Measurements from ENCODE around the gene OPN5. TPM values are rescaled to one million over a fixed set of nuclear protein-coding genes. Genes with fewer than 3 reads are reported as not detected.

The OPN5 gene
- total RNA-seq, 2 experiments from 2014 or later = not detected

DNA sequence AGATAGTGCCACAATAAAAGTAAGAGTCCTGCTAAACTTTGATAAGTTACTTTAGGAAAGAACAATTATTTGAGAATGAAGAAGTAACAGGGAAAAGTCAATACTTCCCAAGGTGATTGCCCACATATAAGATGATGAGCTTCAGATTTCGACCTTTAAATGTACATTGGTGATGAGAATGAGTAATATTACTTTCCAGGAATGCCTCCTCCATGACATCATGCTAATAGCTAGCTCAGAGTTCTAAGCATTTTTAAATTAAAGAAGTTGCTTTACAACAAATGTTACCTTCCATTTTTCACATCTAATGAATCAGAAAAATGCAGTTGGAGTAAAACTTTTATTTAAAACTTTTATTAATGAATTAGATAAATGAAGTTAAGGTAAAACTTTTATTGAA is 22.5 kb upstream of the OPN5 start:
- Mint-ChIP-seq H3K9me3 (ENCODE audit: low read depth) (peaks cover 2% of the 10 kb centered on the region), H3K27ac (no peak overlapping the region), H3K4me3 (no peak overlapping the region), H3K27me3 (peaks cover 13% of the 10 kb centered on the region), H3K4me1 (no peaks in the 10 kb centered on the region), H3K36me3 (ENCODE audit: low read depth) (no peaks in the 10 kb centered on the region)
- intact Hi-C loops (cut with DNase I, micrococcal nuclease) = no loop called here
- DNase-seq (no peak), ATAC-seq (no peak)
- CTCF ChIA-PET = interaction anchor here (0.7 to 1.7 kb wide), 2 partner anchors 19 to 106 kb away, joined by 3 read pairs; no protein-coding TSS in a partner anchor
- POLR2A ChIA-PET = no interaction called here

DNA sequence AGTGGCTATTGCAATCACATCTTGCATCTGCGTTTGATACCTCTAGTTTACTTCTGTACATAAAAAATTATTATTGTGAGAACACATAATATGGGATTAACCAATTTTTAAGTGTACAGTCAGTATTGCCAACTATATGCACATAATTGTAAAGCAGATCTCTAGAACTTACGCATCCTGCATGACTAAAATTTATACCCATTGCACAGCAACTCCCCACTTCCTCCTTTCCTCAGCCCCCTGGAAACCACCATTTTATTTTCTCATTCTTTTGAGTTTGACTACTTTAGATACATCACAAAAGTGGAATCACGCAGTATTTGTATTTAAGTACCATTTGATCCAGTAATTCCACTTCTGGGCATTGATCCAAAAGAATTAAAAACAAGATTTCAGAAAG is 19.3 kb upstream of the OPN5 start:
- DNase-seq (no peak), ATAC-seq (no peak)
- POLR2A ChIA-PET = no interaction called here
- Mint-ChIP-seq H3K36me3 (ENCODE audit: low read depth) (no peaks in the 10 kb centered on the region), H3K4me1 (no peaks in the 10 kb centered on the region), H3K9me3 (ENCODE audit: low read depth) (peaks cover 3% of the 10 kb centered on the region), H3K27me3 (peaks cover 13% of the 10 kb centered on the region), H3K4me3 (no peak overlapping the region), H3K27ac (no peak overlapping the region)
- intact Hi-C loops (cut with DNase I, micrococcal nuclease) = no loop called here
- CTCF ChIA-PET = no interaction called here

DNA sequence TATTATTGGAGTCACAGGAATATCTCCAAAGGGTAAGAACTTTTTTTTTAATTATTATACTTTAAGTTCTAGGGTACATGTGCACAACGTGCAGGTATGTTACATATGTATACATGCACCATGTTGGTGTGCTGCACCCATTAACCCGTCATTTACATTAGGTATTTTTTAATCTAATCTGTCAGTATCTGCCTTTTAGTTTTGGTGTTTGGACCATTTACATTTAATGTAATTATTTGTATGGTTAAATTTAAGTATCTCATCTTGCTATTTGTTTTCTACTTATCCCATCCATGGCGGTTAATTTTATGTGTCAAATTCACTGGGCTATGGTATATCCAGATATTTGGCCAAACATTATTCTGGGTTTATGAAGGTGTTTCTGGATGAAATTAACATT is 15.4 kb upstream of the OPN5 start:
- ChIA-PET CTCF (interaction anchor here (1.4 kb wide), 1 partner anchor 14 kb away, joined by 3 read pairs; no protein-coding TSS in a partner anchor), POLR2A (no interaction called here)
- Mint-ChIP-seq H3K9me3 (ENCODE audit: low read depth) (peaks cover 3% of the 10 kb centered on the region), H3K27me3 (peaks cover 12% of the 10 kb centered on the region), H3K4me3 (no peak overlapping the region), H3K4me1 (peaks cover 2% of the 10 kb centered on the region), H3K27ac (no peak overlapping the region), H3K36me3 (ENCODE audit: low read depth) (no peaks in the 10 kb centered on the region)
- intact Hi-C loops (cut with DNase I, micrococcal nuclease) = no loop called here
- DNase-seq (no peak), ATAC-seq (no peak)

DNA sequence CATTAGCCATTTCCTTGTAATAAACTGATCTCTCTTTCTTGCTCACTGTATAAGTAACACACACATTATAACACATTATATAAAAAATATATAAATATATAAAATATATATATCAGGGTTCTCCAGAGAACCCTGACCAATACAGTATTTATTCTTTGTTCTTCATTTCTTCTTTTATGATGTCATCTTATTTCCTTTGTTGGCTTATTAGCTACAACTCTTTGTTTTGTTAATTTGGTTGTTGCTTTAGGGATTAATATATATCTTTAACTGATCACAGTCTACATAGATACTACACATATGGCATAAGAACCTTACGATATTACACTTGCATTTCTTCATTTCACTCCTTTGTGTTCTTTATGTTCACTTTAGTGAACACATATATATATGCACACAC is 14.7 kb upstream of the OPN5 start:
- POLR2A ChIA-PET = no interaction called here
- H3K27me3 Mint-ChIP-seq = peaks cover 12% of the 10 kb centered on the region
- H3K4me3 Mint-ChIP-seq = no peak overlapping the region
- H3K9me3 Mint-ChIP-seq (ENCODE audit: low read depth) = peaks cover 3% of the 10 kb centered on the region
- no peaks in the 10 kb centered on the region for H3K36me3 Mint-ChIP-seq (ENCODE audit: low read depth)
- H3K4me1 Mint-ChIP-seq = peaks cover 2% of the 10 kb centered on the region
- no peak for DNase-seq
- CTCF ChIA-PET = interaction anchor here (0.6 to 1.4 kb wide), 2 partner anchors 13 to 20 kb away, joined by 3 to 6 read pairs; no protein-coding TSS in a partner anchor
- no peak for ATAC-seq
- intact Hi-C loops (cut with DNase I, micrococcal nuclease) = no loop called here
- H3K27ac Mint-ChIP-seq = no peak overlapping the region

DNA sequence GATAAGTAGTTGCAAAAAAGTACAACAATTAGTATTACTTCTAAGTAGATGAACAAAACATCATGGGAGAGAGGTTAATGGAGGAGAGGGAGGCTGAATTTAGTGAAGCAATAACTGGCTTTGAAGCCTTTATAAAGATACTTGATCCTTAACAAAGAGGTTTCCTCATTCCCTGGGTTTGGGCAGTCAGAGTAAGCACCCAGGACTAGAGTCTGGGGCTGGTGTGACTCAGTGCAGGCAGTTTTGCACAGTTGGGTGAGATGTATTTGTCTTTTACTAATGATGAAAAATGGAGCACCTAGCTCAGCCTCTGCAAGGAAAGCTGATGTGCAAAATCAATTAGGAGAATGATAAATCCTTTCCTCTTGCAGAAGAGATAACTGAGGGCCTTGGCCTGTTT is 11.8 kb upstream of the OPN5 start:
- ChIA-PET CTCF (no interaction called here), POLR2A (no interaction called here)
- intact Hi-C loops (cut with DNase I, micrococcal nuclease) = no loop called here
- no peak for DNase-seq
- Mint-ChIP-seq H3K4me3 (no peak overlapping the region), H3K36me3 (ENCODE audit: low read depth) (no peaks in the 10 kb centered on the region), H3K27ac (no peak overlapping the region), H3K4me1 (peaks cover 2% of the 10 kb centered on the region), H3K27me3 (peaks cover 12% of the 10 kb centered on the region), H3K9me3 (ENCODE audit: low read depth) (peaks cover 3% of the 10 kb centered on the region)
- no peak for ATAC-seq

DNA sequence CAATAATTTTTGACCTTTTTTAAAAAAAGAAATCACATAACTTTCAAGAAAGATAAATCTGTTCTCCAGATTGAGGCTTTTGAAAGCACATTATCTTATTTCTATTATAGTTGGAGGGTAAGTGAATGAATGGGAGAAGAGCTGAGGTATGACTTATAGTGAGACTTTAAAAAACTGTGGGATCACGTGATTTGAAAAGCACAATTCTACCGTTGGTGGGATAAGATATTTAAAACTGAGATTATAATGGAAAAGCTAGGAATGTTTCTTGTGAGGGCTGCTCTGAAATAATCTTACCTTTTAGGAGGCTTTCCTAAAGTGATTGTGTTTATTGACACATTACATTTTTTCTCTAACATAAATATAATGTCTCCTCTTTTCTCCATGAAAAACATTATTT is 9.5 kb upstream of the OPN5 start:
- ChIA-PET POLR2A (no interaction called here), CTCF (interaction anchor here (2.5 kb wide), 1 partner anchor 16 kb away, joined by 7 read pairs; no protein-coding TSS in a partner anchor)
- intact Hi-C loops (cut with DNase I, micrococcal nuclease) = no loop called here
- Mint-ChIP-seq H3K27ac (no peak overlapping the region), H3K4me1 (peaks cover 2% of the 10 kb centered on the region), H3K9me3 (ENCODE audit: low read depth) (no peaks in the 10 kb centered on the region), H3K36me3 (ENCODE audit: low read depth) (no peaks in the 10 kb centered on the region), H3K27me3 (peaks cover 8% of the 10 kb centered on the region), H3K4me3 (no peak overlapping the region)
- DNase-seq = no peak
- ATAC-seq = no peak

DNA sequence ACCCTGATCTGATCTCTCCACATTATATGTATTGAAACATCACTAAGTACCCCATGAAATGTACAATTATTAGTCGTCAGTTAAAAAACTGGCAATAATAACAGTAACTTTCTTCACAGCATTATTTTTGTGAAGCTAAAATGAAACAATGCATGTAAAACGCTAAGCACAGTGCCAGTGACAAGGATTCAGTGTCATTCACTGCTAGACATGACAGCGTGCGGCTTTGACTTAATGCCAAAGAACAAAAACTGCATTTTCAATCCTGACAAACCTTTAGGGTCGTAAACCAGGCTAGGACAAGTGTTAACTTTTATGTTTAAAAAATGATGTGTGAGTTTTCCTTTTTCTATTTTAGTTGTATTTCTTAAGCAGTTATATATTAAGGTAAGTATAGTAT is 8.8 kb upstream of the OPN5 start:
- ATAC-seq = no peak
- ChIA-PET POLR2A (no interaction called here), CTCF (interaction anchor here (0.5 to 2.5 kb wide), 2 partner anchors 15 to 811 kb away, joined by 3 to 7 read pairs; no protein-coding TSS in a partner anchor)
- Mint-ChIP-seq H3K4me3 (no peak overlapping the region), H3K27me3 (peaks cover 4% of the 10 kb centered on the region), H3K36me3 (ENCODE audit: low read depth) (no peaks in the 10 kb centered on the region), H3K9me3 (ENCODE audit: low read depth) (no peaks in the 10 kb centered on the region), H3K27ac (no peak overlapping the region), H3K4me1 (peaks cover 2% of the 10 kb centered on the region)
- intact Hi-C loops (cut with DNase I, micrococcal nuclease) = no loop called here
- DNase-seq = no peak

DNA sequence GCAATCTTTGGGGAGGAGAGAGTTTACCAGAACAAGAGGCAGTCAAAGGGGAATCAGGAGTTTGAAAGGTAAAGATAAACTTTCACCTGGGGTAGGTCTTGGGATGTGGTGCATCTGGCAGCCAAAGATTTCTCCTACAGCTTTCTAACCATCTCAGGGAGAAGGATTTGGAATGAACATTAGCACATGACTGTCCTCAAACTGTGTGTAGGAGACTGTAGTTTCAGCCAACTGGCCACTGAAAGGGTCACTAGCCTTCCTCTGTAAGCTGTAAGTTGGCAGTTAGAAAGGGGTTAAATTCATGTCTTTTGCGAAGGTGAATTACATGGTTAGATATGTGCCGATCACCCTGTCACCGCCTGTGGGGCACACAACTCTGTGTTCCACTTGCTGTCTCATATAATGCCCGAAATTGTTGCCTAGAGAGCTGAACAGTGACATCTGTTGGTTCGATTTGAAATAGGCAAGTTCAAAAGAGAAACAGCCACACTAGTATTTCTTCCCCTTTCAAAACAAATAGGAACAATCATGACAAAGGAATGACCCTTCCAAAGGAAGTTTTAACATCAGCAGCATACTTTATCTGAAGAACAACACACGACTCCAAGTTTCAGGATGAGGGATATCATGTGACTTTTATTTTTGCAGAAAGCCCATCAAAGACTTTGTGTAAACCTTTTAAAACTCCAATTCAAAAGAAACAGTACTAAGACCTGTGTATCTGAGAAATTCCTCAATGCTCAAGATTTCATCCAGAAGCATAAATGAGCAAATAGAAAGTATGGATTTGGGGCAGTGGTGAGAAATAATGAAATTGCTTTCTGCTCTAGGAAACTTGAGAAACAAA is 1.1 kb upstream of the OPN5 start:
- peak; percentile 98 for ATAC-seq
- Mint-ChIP-seq H3K4me3 (no peak overlapping the region), H3K27ac (no peak overlapping the region), H3K9me3 (ENCODE audit: low read depth) (no peaks in the 10 kb centered on the region), H3K36me3 (ENCODE audit: low read depth) (no peaks in the 10 kb centered on the region), H3K4me1 (peaks cover 5% of the 10 kb centered on the region), H3K27me3 (peaks cover 3% of the 10 kb centered on the region)
- DNase-seq = peak; percentile 65
- intact Hi-C loops (cut with DNase I, micrococcal nuclease) = loop anchor here (1.0 to 2.0 kb wide), 3 partner anchors 46 to 366 kb away; no protein-coding TSS in a partner anchor
- CTCF ChIA-PET = interaction anchor here (0.6 to 6.0 kb wide), 20 partner anchors 13 to 920 kb away, joined by 3 to 83 read pairs (median 4); partner anchors contain the start of gene ADGRF4
- POLR2A ChIA-PET = no interaction called here

DNA sequence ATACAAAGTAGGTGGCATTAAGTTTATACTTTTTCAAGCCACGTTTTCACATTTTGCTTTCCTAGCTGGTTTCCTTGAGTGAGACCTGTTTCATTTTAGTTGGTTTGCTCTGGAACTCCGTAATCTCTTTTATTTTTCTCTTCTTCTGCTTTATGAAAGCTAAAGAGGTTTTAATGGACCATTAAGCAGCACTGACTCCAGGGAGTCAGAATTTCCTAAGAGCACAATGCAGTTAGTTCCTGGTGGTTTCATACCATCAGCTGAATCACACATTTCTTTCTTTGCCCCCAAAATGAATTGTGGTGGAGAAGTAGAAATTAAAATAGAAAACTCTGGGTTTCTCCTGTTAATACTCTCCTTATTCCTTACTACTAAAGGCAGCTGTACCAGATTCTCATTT is 3.4 kb downstream of the OPN5 start:
- peaks cover 8% of the 10 kb centered on the region for H3K4me1 Mint-ChIP-seq
- H3K36me3 Mint-ChIP-seq (ENCODE audit: low read depth) = no peaks in the 10 kb centered on the region
- ATAC-seq (no peak), DNase-seq (no peak)
- POLR2A ChIA-PET = no interaction called here
- H3K27ac Mint-ChIP-seq = no peak overlapping the region
- H3K27me3 Mint-ChIP-seq = peaks cover 24% of the 10 kb centered on the region
- H3K9me3 Mint-ChIP-seq (ENCODE audit: low read depth) = no peaks in the 10 kb centered on the region
- CTCF ChIA-PET = interaction anchor here (4.8 kb wide), 1 partner anchor 154 kb away, joined by 30 read pairs; no protein-coding TSS in a partner anchor
- no peak overlapping the region for H3K4me3 Mint-ChIP-seq
- intact Hi-C loops (cut with DNase I, micrococcal nuclease) = loop anchor here in 1 of 2 experiments (5.0 kb wide), 1 partner anchor 982 kb away; no protein-coding TSS in a partner anchor

DNA sequence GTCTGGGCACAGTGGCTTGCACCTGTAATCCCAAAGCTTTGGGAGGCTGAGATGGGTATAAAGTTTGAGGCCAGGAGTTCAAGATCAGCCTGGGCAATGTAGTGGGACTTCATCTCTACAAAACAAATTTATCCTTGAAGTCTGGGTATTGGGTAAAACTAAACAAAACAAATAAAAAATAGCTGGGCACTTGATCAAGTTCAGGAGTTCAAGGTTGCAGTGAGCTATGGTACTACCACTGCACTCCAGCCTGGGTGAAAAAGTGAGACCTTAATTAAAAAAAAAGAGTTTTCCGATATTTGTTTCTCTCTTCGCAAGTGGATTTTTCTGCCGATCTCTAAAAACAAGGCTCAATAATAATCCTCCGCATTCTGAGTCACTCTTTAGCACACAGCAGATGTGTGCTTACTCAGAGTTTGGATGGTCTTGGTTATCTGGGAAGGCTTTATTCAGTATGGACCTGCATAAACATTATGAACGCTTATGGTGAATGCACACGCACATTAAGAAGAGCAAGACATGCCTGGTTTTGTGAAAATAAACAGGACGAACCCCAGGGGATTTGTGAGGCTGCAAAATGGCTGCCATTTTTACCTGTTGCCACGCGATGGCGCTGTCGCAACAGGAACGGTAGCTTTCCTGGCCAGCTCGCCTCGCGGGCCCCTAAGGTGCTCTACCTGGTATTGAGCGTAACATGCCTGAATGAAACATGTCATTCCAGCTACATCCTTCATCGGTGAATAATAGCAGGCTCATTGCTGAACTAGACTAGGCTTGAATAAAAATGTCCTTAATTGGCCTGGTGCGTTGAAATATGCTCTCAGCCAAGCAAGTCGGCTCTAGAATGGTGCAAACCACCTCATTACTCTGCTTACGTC is 6.0 kb downstream of the OPN5 start:
- Mint-ChIP-seq H3K27ac (no peak overlapping the region), H3K27me3 (peaks cover 30% of the 10 kb centered on the region), H3K4me1 (peaks cover 3% of the 10 kb centered on the region), H3K36me3 (ENCODE audit: low read depth) (no peaks in the 10 kb centered on the region), H3K9me3 (ENCODE audit: low read depth) (no peaks in the 10 kb centered on the region), H3K4me3 (no peak overlapping the region)
- peak; percentile 80 for ATAC-seq
- intact Hi-C loops (cut with DNase I, micrococcal nuclease) = loop anchor here (1.0 to 5.0 kb wide), 4 partner anchors 977 to 1623 kb away; no protein-coding TSS in a partner anchor
- DNase-seq = peak; percentile 80
- ChIA-PET CTCF (interaction anchor here (0.6 to 4.8 kb wide), 36 partner anchors 9 to 1626 kb away, joined by 3 to 30 read pairs (median 4); no protein-coding TSS in a partner anchor), POLR2A (no interaction called here)

DNA sequence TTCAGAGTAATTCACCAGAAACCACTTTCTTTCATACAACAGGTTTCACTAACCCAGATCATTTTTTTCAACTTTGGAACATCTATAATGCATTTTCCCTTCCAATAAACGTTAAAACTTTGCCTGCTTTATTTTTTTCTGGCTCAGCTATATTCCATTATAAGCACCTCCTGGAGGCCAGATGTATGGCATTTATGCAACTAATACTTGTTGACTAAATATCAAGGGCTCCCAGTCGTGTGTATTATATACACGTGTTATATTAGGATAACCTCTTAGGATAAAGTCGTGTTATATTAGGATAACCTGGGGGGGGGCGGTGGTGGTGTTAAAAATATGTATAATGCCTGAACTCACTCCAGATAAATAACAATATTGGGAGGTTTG is 6.7 kb downstream of the OPN5 start:
- peaks cover 3% of the 10 kb centered on the region for H3K4me1 Mint-ChIP-seq

More for the DNA sequence above, 6.7 kb downstream of the OPN5 start:
- no peak for DNase-seq
- Mint-ChIP-seq H3K27ac (no peak overlapping the region), H3K4me3 (no peak overlapping the region), H3K27me3 (peaks cover 30% of the 10 kb centered on the region), H3K36me3 (ENCODE audit: low read depth) (no peaks in the 10 kb centered on the region), H3K9me3 (ENCODE audit: low read depth) (no peaks in the 10 kb centered on the region)
- ChIA-PET POLR2A (no interaction called here), CTCF (interaction anchor here (0.6 to 4.8 kb wide), 25 partner anchors 9 to 1625 kb away, joined by 3 to 30 read pairs (median 4); no protein-coding TSS in a partner anchor)
- intact Hi-C loops (cut with DNase I, micrococcal nuclease) = loop anchor here (1.0 to 5.0 kb wide), 4 partner anchors 977 to 1622 kb away; no protein-coding TSS in a partner anchor
- no peak for ATAC-seq

Measured in activated CD4-positive, alpha-beta T cell treated with anti-CD3 and anti-CD28 coated beads for 36 hours (primary cell).